Sigmoid colon (tissue), 4 donors: Measurements from ENCODE around the gene LRRC55.

Source experiments
- EP300 ChIP-seq, 4 donors: sonication (generic); formaldehyde crosslinking; IDR thresholded peaks; one replicate each; pipeline ENCODE4 v1.6.1; 2017; ENCODE audit warnings: antibody characterized with exemption in 4 of 4
- POLR2A ChIP-seq, 2 donors: fragments of 450-650 bp; IDR thresholded peaks; one replicate each; pipeline ENCODE4 v1.6.1; 2016; ENCODE audit warnings: antibody characterized with exemption in 2 of 2, mild to moderate bottlenecking in 2 of 2, moderate library complexity in 2 of 2
- TF ChIP-seq, protein P1 (sequence below), 4 experiments: fragments of 450-650 bp in 3 of 4; fragments of 200-600 bp in 1 of 4; IDR thresholded peaks; one replicate each; pipeline ENCODE4 v1.5.1; 2016 to 2019; ENCODE audit warnings: antibody characterized with exemption in 4 of 4, mild to moderate bottlenecking in 3 of 4, moderate library complexity in 2 of 4

GRCh38 chr11:57196596-57196995, 14.8 kb downstream of the LRRC55 start:
- TF ChIP-seq, protein P1, sequence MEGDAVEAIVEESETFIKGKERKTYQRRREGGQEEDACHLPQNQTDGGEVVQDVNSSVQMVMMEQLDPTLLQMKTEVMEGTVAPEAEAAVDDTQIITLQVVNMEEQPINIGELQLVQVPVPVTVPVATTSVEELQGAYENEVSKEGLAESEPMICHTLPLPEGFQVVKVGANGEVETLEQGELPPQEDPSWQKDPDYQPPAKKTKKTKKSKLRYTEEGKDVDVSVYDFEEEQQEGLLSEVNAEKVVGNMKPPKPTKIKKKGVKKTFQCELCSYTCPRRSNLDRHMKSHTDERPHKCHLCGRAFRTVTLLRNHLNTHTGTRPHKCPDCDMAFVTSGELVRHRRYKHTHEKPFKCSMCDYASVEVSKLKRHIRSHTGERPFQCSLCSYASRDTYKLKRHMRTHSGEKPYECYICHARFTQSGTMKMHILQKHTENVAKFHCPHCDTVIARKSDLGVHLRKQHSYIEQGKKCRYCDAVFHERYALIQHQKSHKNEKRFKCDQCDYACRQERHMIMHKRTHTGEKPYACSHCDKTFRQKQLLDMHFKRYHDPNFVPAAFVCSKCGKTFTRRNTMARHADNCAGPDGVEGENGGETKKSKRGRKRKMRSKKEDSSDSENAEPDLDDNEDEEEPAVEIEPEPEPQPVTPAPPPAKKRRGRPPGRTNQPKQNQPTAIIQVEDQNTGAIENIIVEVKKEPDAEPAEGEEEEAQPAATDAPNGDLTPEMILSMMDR (IDR thresholded peaks at IDR 0.05): no peak
- TF ChIP-seq POLR2A (IDR thresholded peaks at IDR 0.05): no peak
- TF ChIP-seq EP300 (IDR thresholded peaks at IDR 0.05): no peak
